NB4 (cell line): ENCODE results near the gene LRRK1.

Source experiments
- POLR2A ChIP-seq: IDR thresholded peaks from 2 replicates; pipeline ENCODE4 v1.6.1; 2011; ENCODE audit warnings: mild to moderate bottlenecking; ENCODE audit not compliant: insufficient read length; ENCODE audit errors: extremely low read depth
- TF ChIP-seq, protein P1 (sequence below): IDR thresholded peaks from 2 replicates; pipeline ENCODE4 v1.6.1; 2011; ENCODE audit warnings: low read depth, low read length

- TF ChIP-seq, protein P1, sequence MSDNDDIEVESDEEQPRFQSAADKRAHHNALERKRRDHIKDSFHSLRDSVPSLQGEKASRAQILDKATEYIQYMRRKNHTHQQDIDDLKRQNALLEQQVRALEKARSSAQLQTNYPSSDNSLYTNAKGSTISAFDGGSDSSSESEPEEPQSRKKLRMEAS: no peak
- TF ChIP-seq POLR2A: no peak
These were observed 105.0 kb downstream of the LRRK1 start for GRCh38 chr15:101024073-101024695.
